AG04449 (cell line): ENCODE data around the gene ARHGAP9.
"Not testable (repeated sequence)": the region's sequence is repeated elsewhere in the genome, so short reads cannot be mapped to it uniquely, and the experiment has no call there.

Source experiments
- CTCF ChIA-PET: fragments of 350-600 bp; formaldehyde crosslinking; extraction: SDS; loops from one replicate; lab custom pipeline; 2021; ENCODE audit warnings: antibody characterized with exemption; lab: Yijun Ruan, JAX
- POLR2A ChIA-PET: fragments of 400-600, 350-600 bp; formaldehyde crosslinking; extraction: SDS; loops from one replicate; lab custom pipeline; 2020; ENCODE audit warnings: antibody characterized with exemption, inconsistent platforms; lab: Yijun Ruan, JAX
- DNase-seq: peaks from one replicate; pipeline ENCODE4 v3.0.0-alpha.2; 2010; ENCODE audit warnings: low read depth, low spot score
- H3K4me3 ChIP-seq: 2 replicates; pipeline ENCODE4 v1.5.1; 2011; ENCODE audit warnings: low read depth, mild to moderate bottlenecking, control low read depth, low read length
- CTCF ChIP-seq: IDR thresholded peaks from one replicate; pipeline ENCODE4 v1.5.1; 2011; ENCODE audit warnings: mild to moderate bottlenecking, moderate library complexity, low read length, control low read depth, inconsistent platforms; ENCODE audit not compliant: insufficient read depth; ENCODE audit errors: missing control alignments

ARHGAP9 gene

GRCh38 chr12:57449375-57449774 lies 30.3 kb downstream of the ARHGAP9 start:
- ChIA-PET POLR2A (interaction anchor here (0.6 kb wide), 1 partner anchor 212 kb away, joined by 3 read pairs; a partner anchor contains a TSS), CTCF (interaction anchor here (19.6 kb wide), 1 partner anchor 194 kb away, joined by 880 read pairs; the partner anchor contains the start of gene STAC3)
- no peak overlapping the region for H3K4me3 ChIP-seq
- TF ChIP-seq CTCF, result no peak
- no peak for DNase-seq

GRCh38 chr12:57448669-57449068 lies 31.0 kb downstream of the ARHGAP9 start:
- POLR2A ChIA-PET, result no interaction called here

GRCh38 chr12:57446292-57446960 lies 33.2 kb downstream of the ARHGAP9 start:
- no peak for TF ChIP-seq CTCF
- DNase-seq, result no peak
- ChIA-PET CTCF (interaction anchor here (0.7 to 7.9 kb wide), 5 partner anchors 8 to 161 kb away, joined by 3 to 71 read pairs (median 3); partner anchors contain the start of genes GLI1 and INHBE), POLR2A (no interaction called here)
- no peak overlapping the region for H3K4me3 ChIP-seq

More at GRCh38 chr12:57448669-57449068, 31.0 kb downstream of the ARHGAP9 start:
- CTCF ChIA-PET, result interaction anchor here (1.0 to 19.6 kb wide), 3 partner anchors 10 to 193 kb away, joined by 3 to 880 read pairs (median 5); partner anchors contain the start of gene STAC3
- no peak overlapping the region for H3K4me3 ChIP-seq
- no peak for TF ChIP-seq CTCF
- no peak for DNase-seq

GRCh38 chr12:57444744-57445143 lies 34.9 kb downstream of the ARHGAP9 start:
- no peak for DNase-seq
- H3K4me3 ChIP-seq, result no peak overlapping the region
- POLR2A ChIA-PET, result no interaction called here
- CTCF ChIA-PET, result interaction anchor here (0.8 to 7.9 kb wide), 4 partner anchors 9 to 231 kb away, joined by 3 to 71 read pairs (median 5); partner anchors contain the start of gene INHBE
- no peak for TF ChIP-seq CTCF

- POLR2A ChIA-PET, result not testable (repeated sequence)
Observed at GRCh38 chr12:57444337-57444736, 35.3 kb downstream of the ARHGAP9 start.

GRCh38 chr12:57441846-57442427 lies 37.7 kb downstream of the ARHGAP9 start:
- POLR2A ChIA-PET, result no interaction called here
- H3K4me3 ChIP-seq, result no peak overlapping the region
- no peak for TF ChIP-seq CTCF
- CTCF ChIA-PET, result interaction anchor here (1.0 to 7.9 kb wide), 3 partner anchors 9 to 134 kb away, joined by 3 to 71 read pairs (median 5); partner anchors contain the start of gene INHBE
- no peak for DNase-seq

More at GRCh38 chr12:57444337-57444736, 35.3 kb downstream of the ARHGAP9 start:
- H3K4me3 ChIP-seq, DNase-seq: not testable (repeated sequence)
- CTCF ChIA-PET, result interaction anchor here (1.2 to 7.9 kb wide), 3 partner anchors 10 to 231 kb away, joined by 4 to 71 read pairs (median 6); partner anchors contain the start of gene INHBE

GRCh38 chr12:57441393-57441792 lies 38.3 kb downstream of the ARHGAP9 start:
- H3K4me3 ChIP-seq, DNase-seq, POLR2A ChIA-PET: not testable (repeated sequence)
- CTCF ChIA-PET, result interaction anchor here (1.0 to 7.9 kb wide), 3 partner anchors 9 to 134 kb away, joined by 3 to 71 read pairs (median 5); partner anchors contain the start of gene INHBE
